ENCODE measurements around the gene ADD1. TPM values are rescaled to one million over a fixed set of nuclear protein-coding genes. Genes with fewer than 3 reads are reported as not detected.

ADD1 gene
- total RNA-seq, 1 donor from 2014 or later, result 228 TPM

GRCh38 chr4:2925931-2926860 lies 82.6 kb downstream of the ADD1 start:
- ATAC-seq, result no peak
- intact Hi-C loops (cut with micrococcal nuclease), result no loop called here
- DNase-seq, result peak; percentile 33

GRCh38 chr4:2927016-2927695 lies 83.5 kb downstream of the ADD1 start:
- intact Hi-C loops (cut with micrococcal nuclease), result no loop called here
- ATAC-seq (no peak), DNase-seq (peak; percentile 21)

- intact Hi-C loops (cut with micrococcal nuclease), result no loop called here
- no peak for DNase-seq
- ATAC-seq, result no peak
These were observed 84.0 kb downstream of the ADD1 start for GRCh38 chr4:2927696-2928075.

GRCh38 chr4:2928242-2929176 lies 84.9 kb downstream of the ADD1 start:
- intact Hi-C loops (cut with micrococcal nuclease), result no loop called here
- DNase-seq (peak; percentile 19), ATAC-seq (no peak)

- intact Hi-C loops (cut with micrococcal nuclease), result no loop called here
- ATAC-seq (no peak), DNase-seq (peak; percentile 28)
These were observed 85.8 kb downstream of the ADD1 start for GRCh38 chr4:2929469-2929868.

GRCh38 chr4:2930135-2930757 lies 86.6 kb downstream of the ADD1 start:
- intact Hi-C loops (cut with micrococcal nuclease), result no loop called here
- DNase-seq, result peak; percentile 26
- no peak for ATAC-seq

GRCh38 chr4:2930758-2931511 lies 87.3 kb downstream of the ADD1 start:
- ATAC-seq (peak; percentile 1), DNase-seq (peak; percentile 57)
- intact Hi-C loops (cut with micrococcal nuclease), result no loop called here

- ATAC-seq (peak; percentile 34), DNase-seq (peak; percentile 83)
- intact Hi-C loops (cut with micrococcal nuclease), result no loop called here
These were observed 88.1 kb downstream of the ADD1 start for GRCh38 chr4:2931512-2932301.

- DNase-seq, result no peak
These were observed 88.8 kb downstream of the ADD1 start for GRCh38 chr4:2932321-2932950.

GRCh38 chr4:2932951-2933565 lies 89.4 kb downstream of the ADD1 start:
- DNase-seq (no peak), ATAC-seq (no peak)
- intact Hi-C loops (cut with micrococcal nuclease), result no loop called here

More at GRCh38 chr4:2932321-2932950, 88.8 kb downstream of the ADD1 start:
- ATAC-seq, result no peak
- intact Hi-C loops (cut with micrococcal nuclease), result no loop called here

- peak; percentile 44 for DNase-seq
- intact Hi-C loops (cut with micrococcal nuclease), result no loop called here
- ATAC-seq, result peak; percentile 0
These were observed 90.0 kb downstream of the ADD1 start for GRCh38 chr4:2933566-2934076.

GRCh38 chr4:2934077-2934812 lies 90.6 kb downstream of the ADD1 start:
- ATAC-seq (peak; percentile 35), DNase-seq (peak; percentile 78)
- intact Hi-C loops (cut with micrococcal nuclease), result no loop called here

- ATAC-seq (peak; percentile 85), DNase-seq (peak; percentile 98)
- intact Hi-C loops (cut with micrococcal nuclease), result no loop called here
These were observed 91.4 kb downstream of the ADD1 start for GRCh38 chr4:2934813-2935761.

All from left ventricle myocardium superior (tissue), 1 donor.